Mesendoderm (in vitro differentiated cells): Measurements from ENCODE around the gene EIF3M. TPM values are rescaled to one million over a fixed set of nuclear protein-coding genes. Genes with fewer than 3 reads are reported as not detected.
A peak's percentile ranks its signal among the peaks of the same experiment; 100 is the strongest.

Experiments
- DNase-seq: peaks from one replicate; pipeline ENCODE4 v3.0.0; 2013
- H2AK5ac ChIP-seq: 2 replicates; pipeline ENCODE4 v1.6.1; 2013; ENCODE audit warnings: low read length, inconsistent platforms
- H2BK120ac ChIP-seq: 2 replicates; pipeline ENCODE4 v1.6.1; 2013; ENCODE audit warnings: low read depth, mild to moderate bottlenecking, low read length, moderate library complexity, mixed read lengths
- H2BK15ac ChIP-seq: replicated peaks from 2 replicates; pipeline ENCODE4 v1.6.1; 2013; ENCODE audit warnings: low read depth, mild to moderate bottlenecking, moderate library complexity
- H2BK5ac ChIP-seq: 2 replicates; pipeline ENCODE4 v1.6.1; 2013; ENCODE audit warnings: low read length, inconsistent platforms
- H3K18ac ChIP-seq: 2 replicates; pipeline ENCODE4 v1.6.1; 2013; ENCODE audit warnings: mild to moderate bottlenecking, low read length, mixed read lengths
- H3K23ac ChIP-seq: one replicate; pipeline ENCODE4 v1.6.1; 2013; ENCODE audit warnings: low read length
- H3K27ac ChIP-seq: 2 replicates; pipeline ENCODE4 v1.5.1; 2013; ENCODE audit warnings: low read depth, mild to moderate bottlenecking, inconsistent platforms, low read length, moderate library complexity
- H3K27me3 ChIP-seq: 2 replicates; pipeline ENCODE4 v1.6.1; 2013; ENCODE audit warnings: low read length, control low read depth, mild to moderate bottlenecking, inconsistent platforms; ENCODE audit not compliant: insufficient read depth, poor library complexity
- H3K36me3 ChIP-seq: 2 replicates; pipeline ENCODE4 v1.6.1; 2013; ENCODE audit warnings: low read length, inconsistent platforms; ENCODE audit not compliant: control insufficient read depth, insufficient read depth
- H3K4ac ChIP-seq: one replicate; pipeline ENCODE4 v1.6.1; 2013; ENCODE audit warnings: low read depth, mild to moderate bottlenecking, low read length, moderate library complexity
- H3K4me1 ChIP-seq: 2 replicates; pipeline ENCODE4 v1.6.1; 2013; ENCODE audit warnings: low read depth, low read length, inconsistent platforms; ENCODE audit not compliant: control insufficient read depth
- H3K4me2 ChIP-seq: 2 replicates; pipeline ENCODE4 v1.6.1; 2013; ENCODE audit warnings: low read length
- H3K4me3 ChIP-seq: 2 replicates; pipeline ENCODE4 v1.5.1; 2013; ENCODE audit warnings: mild to moderate bottlenecking, low read length
- H3K56ac ChIP-seq: one replicate; pipeline ENCODE4 v1.6.1; 2013; ENCODE audit warnings: low read length
- H3K79me1 ChIP-seq: 2 replicates; pipeline ENCODE4 v1.6.1; 2013; ENCODE audit warnings: low read length, inconsistent platforms
- H3K79me2 ChIP-seq: 2 replicates; pipeline ENCODE4 v1.6.1; 2013; ENCODE audit warnings: mild to moderate bottlenecking, low read length; ENCODE audit not compliant: control insufficient read depth, insufficient read depth
- H3K9ac ChIP-seq: 2 replicates; pipeline ENCODE4 v1.6.1; 2013; ENCODE audit warnings: low read length, inconsistent platforms
- H4K5ac ChIP-seq: one replicate; pipeline ENCODE4 v1.6.1; 2013; ENCODE audit warnings: low read length
- H4K8ac ChIP-seq: one replicate; pipeline ENCODE4 v1.6.1; 2013; ENCODE audit warnings: low read depth, mild to moderate bottlenecking, control low read depth, low read length, moderate library complexity
- WGBS: extraction: QIAGEN DNeasy Blood & Tissue Kit; methylation state at CpG from one replicate; pipeline ENCODE4 v1.1.7; 2013; ENCODE audit warnings: low lambda C conversion rate, missing lambda C conversion rate; ENCODE audit not compliant: insufficient coverage; ENCODE audit errors: extremely low coverage; 5-methylcytosine and 5-hydroxymethylcytosine counted together
- polyA plus RNA-seq, 2 experiments: library from polyadenylated mRNA; stranded (reverse); fragments of 200-250 nt; gene quantifications; one replicate each; pipeline ENCODE4 v1.2.3, GENCODE V29; 2013

EIF3M gene
- polyA plus RNA-seq (2013, experiment 1 of 2) = 577 TPM
- polyA plus RNA-seq (2013, experiment 2 of 2) = 572 TPM

DNA sequence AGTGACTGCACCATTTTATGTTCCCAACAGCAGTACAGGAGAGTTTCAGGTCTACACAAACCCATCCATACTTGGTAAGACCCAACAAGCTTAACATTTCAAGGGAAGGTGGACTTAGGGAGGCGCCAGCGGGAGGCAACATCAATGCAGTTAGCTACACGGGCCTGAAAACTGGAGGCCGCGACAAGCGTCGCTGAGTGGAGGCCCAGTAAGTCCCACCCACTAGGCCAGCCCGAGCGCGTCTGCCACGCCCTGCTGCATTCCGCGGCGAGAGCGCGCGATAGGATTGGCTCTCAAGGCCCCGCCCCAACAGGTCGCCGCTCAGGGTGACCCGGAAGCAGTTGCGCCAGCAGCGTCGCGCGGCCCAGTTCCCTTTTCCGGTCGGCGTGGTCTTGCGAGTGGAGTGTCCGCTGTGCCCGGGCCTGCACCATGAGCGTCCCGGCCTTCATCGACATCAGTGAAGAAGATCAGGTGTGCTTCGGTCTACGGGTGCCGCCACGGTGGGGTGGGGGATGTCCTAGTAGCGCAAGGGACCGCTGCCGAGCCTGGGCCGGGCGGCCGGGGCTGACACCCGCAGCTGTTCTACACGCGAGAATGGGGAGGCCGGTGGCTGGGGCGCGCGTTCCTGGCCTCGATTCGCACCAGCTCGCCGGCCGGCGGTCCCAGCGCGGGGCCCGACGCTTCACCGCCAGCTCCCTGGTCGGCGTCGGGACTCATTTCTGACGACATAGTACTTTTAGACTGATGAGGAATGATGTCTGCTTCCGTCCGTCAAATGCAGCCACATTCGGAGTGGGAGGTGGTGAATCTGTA lies at the start of gene EIF3M:
Gene EIF3M (plus strand): TSS at position 373 of the 813 bp plus-strand sequence. CDS start 57 bp downstream, at position 430.
- Histone ChIP-seq H3K36me3 (no peaks in the 10 kb centered on the region), H2AK5ac (no peak within 1 kb of the TSS), H3K9ac (peak within 1 kb of the TSS; percentile 94), H3K27me3 (no peaks in the 10 kb centered on the region), H4K5ac (peak within 1 kb of the TSS; percentile 99), H3K4ac (peak within 1 kb of the TSS; percentile 46), H3K56ac (peak within 1 kb of the TSS; percentile 97), H3K18ac (peak within 1 kb of the TSS; percentile 15), H2BK5ac (no peak within 1 kb of the TSS), H3K23ac (peak within 1 kb of the TSS; percentile 66), H3K4me3 (peak within 1 kb of the TSS; percentile 98), H4K8ac (peak within 1 kb of the TSS; percentile 88), H3K4me2 (peak within 1 kb of the TSS; percentile 76), H3K4me1 (peaks cover 7% of the 10 kb centered on the region), H3K27ac (peak within 1 kb of the TSS; percentile 19), H2BK120ac (no peak within 1 kb of the TSS), H3K79me1 (peaks cover 2% of the 10 kb centered on the region), H2BK15ac (no peak within 1 kb of the TSS), H3K79me2 (peaks cover 41% of the 10 kb centered on the region)
- WGBS = no CpG with 5 or more reads among the region's 70 CpGs
- DNase-seq = peak; percentile 98

DNA sequence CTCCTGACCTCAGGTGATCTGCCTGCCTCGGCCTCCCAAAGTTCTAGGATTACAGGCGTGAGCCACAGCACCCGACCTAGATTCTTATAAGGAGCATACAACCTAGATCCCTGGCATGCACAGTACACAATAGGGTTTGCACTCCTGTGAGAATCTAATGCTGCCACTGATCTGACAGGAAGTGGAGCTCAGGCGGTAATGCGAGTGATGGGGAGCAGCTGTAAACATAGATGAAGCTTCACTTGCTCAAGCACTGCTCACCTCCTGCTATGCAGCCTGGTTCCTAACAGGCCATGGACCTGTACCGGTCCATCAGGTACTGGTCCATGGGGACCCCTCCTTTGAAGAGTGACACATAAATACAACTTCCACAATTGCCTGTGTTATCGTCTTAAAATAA lies 44.8 kb upstream of the EIF3M start:
- no peak overlapping the region for H3K4me2 ChIP-seq
- no peak overlapping the region for H2BK15ac ChIP-seq
- no peaks in the 10 kb centered on the region for H3K79me1 ChIP-seq
- H2AK5ac ChIP-seq = no peak overlapping the region
- no peak for DNase-seq
- H3K4me1 ChIP-seq = no peaks in the 10 kb centered on the region
- WGBS = no CpG with 5 or more reads among the region's 7 CpGs
- no peak overlapping the region for H3K18ac ChIP-seq
- no peaks in the 10 kb centered on the region for H3K79me2 ChIP-seq
- H3K4ac ChIP-seq = no peak overlapping the region
- H3K23ac ChIP-seq = no peak overlapping the region
- no peak overlapping the region for H4K5ac ChIP-seq
- no peak overlapping the region for H3K56ac ChIP-seq
- H4K8ac ChIP-seq = no peak overlapping the region
- no peak overlapping the region for H2BK5ac ChIP-seq
- H3K36me3 ChIP-seq = no peaks in the 10 kb centered on the region
- H3K27me3 ChIP-seq = no peaks in the 10 kb centered on the region
- no peak overlapping the region for H3K4me3 ChIP-seq
- H3K27ac ChIP-seq = no peak overlapping the region
- no peak overlapping the region for H3K9ac ChIP-seq
- no peak overlapping the region for H2BK120ac ChIP-seq

DNA sequence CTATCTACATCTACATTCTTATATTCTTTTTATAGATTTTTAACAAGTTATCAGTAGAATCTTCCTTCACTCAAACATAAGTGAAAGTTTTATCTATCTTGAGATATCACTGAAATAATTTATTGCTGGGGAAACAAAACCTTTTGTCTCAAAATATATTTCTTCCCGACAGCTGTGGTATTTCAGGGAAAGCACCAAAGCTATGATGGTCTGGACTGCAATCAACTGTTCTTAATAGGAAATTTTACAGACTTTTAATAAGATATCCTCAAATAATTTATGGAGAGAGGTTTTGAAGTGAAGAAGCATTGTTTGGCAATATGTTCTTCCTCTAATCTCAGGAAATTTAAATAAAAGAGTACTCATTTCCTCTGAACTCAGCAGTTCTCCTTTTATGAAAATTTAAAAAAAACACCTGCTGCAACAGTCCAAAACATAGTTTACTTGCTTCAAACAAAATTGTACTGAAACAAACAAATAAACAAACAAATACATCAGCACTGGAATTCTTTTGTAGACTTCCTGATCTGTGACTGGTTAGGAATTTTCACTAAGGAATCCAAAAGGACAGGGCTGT lies 33.9 kb upstream of the EIF3M start:
- Histone ChIP-seq H2BK120ac (no peak overlapping the region), H4K8ac (no peak overlapping the region), H3K9ac (no peak overlapping the region), H2BK5ac (no peak overlapping the region), H3K18ac (no peak overlapping the region), H3K36me3 (no peaks in the 10 kb centered on the region), H3K4ac (no peak overlapping the region), H3K56ac (no peak overlapping the region), H4K5ac (no peak overlapping the region), H3K79me1 (no peaks in the 10 kb centered on the region), H3K27ac (no peak overlapping the region), H3K27me3 (no peaks in the 10 kb centered on the region), H3K23ac (no peak overlapping the region), H2BK15ac (no peak overlapping the region), H2AK5ac (no peak overlapping the region), H3K79me2 (no peaks in the 10 kb centered on the region), H3K4me3 (no peak overlapping the region), H3K4me1 (no peaks in the 10 kb centered on the region), H3K4me2 (no peak overlapping the region)
- DNase-seq = no peak
- no CpG with 5 or more reads among the region's 1 CpG for WGBS

DNA sequence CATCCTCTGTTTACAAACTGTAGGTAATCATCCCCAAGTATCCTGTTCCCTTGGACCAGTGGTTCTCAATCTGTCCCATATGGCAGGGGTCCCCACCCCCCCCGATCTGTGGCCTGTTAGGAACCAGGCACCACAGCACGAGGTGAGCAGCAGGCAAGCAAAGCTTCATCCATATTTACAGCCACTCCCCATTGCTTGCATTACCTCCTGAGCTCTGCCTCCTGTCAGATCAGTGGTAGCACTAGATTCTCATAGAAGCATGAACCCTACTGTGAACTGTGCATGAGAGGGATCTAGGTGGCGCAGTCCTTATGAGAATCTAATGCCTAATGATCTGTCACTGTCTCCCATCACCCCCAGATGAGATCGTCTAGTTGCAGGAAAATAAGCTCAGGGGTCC lies 33.4 kb upstream of the EIF3M start:
- H3K79me1 ChIP-seq = no peaks in the 10 kb centered on the region
- H3K9ac ChIP-seq = no peak overlapping the region
- no peak overlapping the region for H3K27ac ChIP-seq
- no peak overlapping the region for H3K4me2 ChIP-seq
- H2AK5ac ChIP-seq = no peak overlapping the region
- no peak overlapping the region for H2BK5ac ChIP-seq
- H3K4ac ChIP-seq = no peak overlapping the region
- no peak overlapping the region for H2BK120ac ChIP-seq
- H2BK15ac ChIP-seq = no peak overlapping the region
- H3K79me2 ChIP-seq = no peaks in the 10 kb centered on the region
- WGBS = no CpG with 5 or more reads among the region's 4 CpGs
- H3K4me1 ChIP-seq = no peaks in the 10 kb centered on the region
- H3K56ac ChIP-seq = no peak overlapping the region
- H3K36me3 ChIP-seq = no peaks in the 10 kb centered on the region
- no peaks in the 10 kb centered on the region for H3K27me3 ChIP-seq
- H3K4me3 ChIP-seq = no peak overlapping the region
- no peak overlapping the region for H3K18ac ChIP-seq
- no peak for DNase-seq
- H3K23ac ChIP-seq = no peak overlapping the region
- no peak overlapping the region for H4K8ac ChIP-seq
- H4K5ac ChIP-seq = no peak overlapping the region

DNA sequence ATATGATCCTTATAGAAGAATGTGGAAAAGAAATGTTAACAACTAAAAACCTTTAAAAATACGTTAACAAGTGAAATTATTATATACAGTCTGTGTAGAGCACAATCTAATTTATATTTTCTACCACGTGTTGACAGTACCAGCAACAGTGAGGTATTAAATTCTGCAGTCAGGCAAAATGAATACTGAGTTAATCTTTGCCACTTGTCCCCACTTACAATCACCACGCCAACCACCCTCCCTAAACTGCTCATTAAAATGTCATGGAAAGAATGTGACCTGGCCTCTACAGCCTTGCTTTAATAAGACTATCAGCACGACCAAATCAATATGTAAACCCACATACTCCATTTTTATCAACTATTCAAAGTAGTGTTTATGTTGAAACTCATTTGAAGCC lies 28.5 kb upstream of the EIF3M start:
- no peak overlapping the region for H3K4me3 ChIP-seq
- no CpG with 5 or more reads among the region's 4 CpGs for WGBS
- H4K8ac ChIP-seq = no peak overlapping the region
- DNase-seq = no peak
- no peak overlapping the region for H3K4ac ChIP-seq
- no peak overlapping the region for H3K18ac ChIP-seq
- no peaks in the 10 kb centered on the region for H3K27me3 ChIP-seq
- no peaks in the 10 kb centered on the region for H3K4me1 ChIP-seq
- H3K23ac ChIP-seq = no peak overlapping the region
- H3K79me2 ChIP-seq = no peaks in the 10 kb centered on the region
- no peak overlapping the region for H4K5ac ChIP-seq
- no peak overlapping the region for H3K56ac ChIP-seq
- H3K9ac ChIP-seq = no peak overlapping the region
- H3K4me2 ChIP-seq = no peak overlapping the region
- no peak overlapping the region for H2BK5ac ChIP-seq
- H3K79me1 ChIP-seq = no peaks in the 10 kb centered on the region
- H2BK15ac ChIP-seq = no peak overlapping the region
- no peak overlapping the region for H2AK5ac ChIP-seq
- no peak overlapping the region for H2BK120ac ChIP-seq
- H3K27ac ChIP-seq = no peak overlapping the region
- no peaks in the 10 kb centered on the region for H3K36me3 ChIP-seq
